A375 (cell line): ENCODE measurements around the gene EPG5. TPM values are rescaled to one million over a fixed set of nuclear protein-coding genes. Genes with fewer than 3 reads are reported as not detected.

ENCODE experiments used
- small RNA-seq: library from RNA; depleted of rRNA; stranded (forward); fragments of <200 nt; gene quantifications from one replicate; pipeline ENCODE3, GENCODE V24; 2014
- total RNA-seq: library from RNA; depleted of rRNA; stranded (reverse); fragments of >200 nt; shearing (Covaris generic); gene quantifications from 2 replicates; pipeline ENCODE4 v1.2.3, GENCODE V29; 2014; rRNA removed

The EPG5 gene
- 4.2 and 7.0 TPM in 2 replicates for total RNA-seq

GRCh38 chr18:45967007-45967706, at the start of gene EPG5:
EPG5 (minus strand) TSS chr18:45967329; CDS start chr18:45967239, 90 bp downstream.

GRCh38 chr18:45825258-45826044, 141.7 kb downstream of the EPG5 start, which contains the start of gene SIGLEC15:
SIGLEC15 (plus strand) TSS chr18:45825675; CDS start chr18:45825729, 54 bp downstream.

Small RNA genes lying within 50 kb of the gene (small RNA-seq; reads per million reads assigned to genes)
- not detected for gene RN7SKP26

Other genes starting within 250 kb of the EPG5 start
- gene SLC14A1, start 243.1 kb downstream of the EPG5 start, total RNA-seq: 22.7 and 27.3 TPM in 2 replicates
- gene SIGLEC15, start 141.7 kb downstream of the EPG5 start, total RNA-seq: 0.29 and 0.34 TPM in 2 replicates
- not detected in 2 replicates for gene PSTPIP2, start 104.9 kb upstream of the EPG5 start, total RNA-seq
- gene ATP5F1A, start 131.0 kb upstream of the EPG5 start, total RNA-seq: 290 and 314 TPM in 2 replicates
- gene HAUS1, start 137.1 kb upstream of the EPG5 start, total RNA-seq: 27.7 and 36.4 TPM in 2 replicates